NCI-H2107 (cell line): ENCODE results near the gene PKIG.

Source experiments
- DNase-seq: peaks from one replicate; lab custom pipeline; 2025; lab: John Stamatoyannopoulos, UW

PKIG gene

GRCh38 chr20:44596876-44597275, 14.5 kb downstream of the PKIG start:
- no peak for DNase-seq

DNA sequence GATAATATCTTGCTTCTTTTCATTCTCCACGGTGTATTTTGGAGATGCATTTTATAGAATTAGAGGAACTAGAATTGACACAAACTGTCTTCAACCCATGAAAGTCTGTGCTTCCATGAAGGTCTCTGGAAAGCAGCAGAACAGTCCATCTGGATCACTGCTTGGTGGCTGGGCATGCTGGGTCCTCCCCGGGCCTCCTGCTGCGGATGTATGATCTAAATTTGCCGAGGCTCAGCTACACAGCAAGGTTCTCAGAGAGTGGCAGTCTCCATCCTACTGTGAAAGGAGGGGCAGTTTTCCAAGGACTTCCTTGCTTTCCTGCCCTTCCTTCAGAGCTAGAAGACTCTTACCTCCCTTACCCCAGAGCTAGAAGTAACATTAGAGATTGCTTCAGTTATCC, 15.1 kb downstream of the PKIG start:
- no peak for DNase-seq

- DNase-seq: no peak
These were observed 15.6 kb downstream of the PKIG start for GRCh38 chr20:44597930-44598329.

- DNase-seq: no peak
These were observed 16.3 kb downstream of the PKIG start for GRCh38 chr20:44598423-44599305.

DNA sequence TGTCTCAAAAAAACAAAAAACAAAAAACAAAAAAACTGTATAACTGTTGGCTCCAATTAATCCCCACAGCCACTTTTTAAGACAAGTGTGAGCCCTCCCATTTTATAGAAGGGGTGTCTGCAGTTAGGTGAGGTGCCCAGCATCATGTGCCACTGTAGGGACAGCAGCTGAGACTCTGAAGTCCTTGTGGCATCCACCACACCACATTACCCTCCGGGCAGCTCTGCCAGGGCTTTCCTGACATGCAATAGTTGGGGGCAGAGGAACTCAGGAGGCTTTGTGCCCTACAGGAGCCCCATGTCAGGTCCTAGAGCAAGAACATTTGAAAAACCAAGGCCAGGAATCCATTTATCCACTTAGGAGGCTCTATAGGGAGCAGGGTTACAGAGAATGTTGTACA, 17.3 kb downstream of the PKIG start:
- no peak for DNase-seq

GRCh38 chr20:44600301-44600700, 17.9 kb downstream of the PKIG start:
- DNase-seq: no peak

DNA sequence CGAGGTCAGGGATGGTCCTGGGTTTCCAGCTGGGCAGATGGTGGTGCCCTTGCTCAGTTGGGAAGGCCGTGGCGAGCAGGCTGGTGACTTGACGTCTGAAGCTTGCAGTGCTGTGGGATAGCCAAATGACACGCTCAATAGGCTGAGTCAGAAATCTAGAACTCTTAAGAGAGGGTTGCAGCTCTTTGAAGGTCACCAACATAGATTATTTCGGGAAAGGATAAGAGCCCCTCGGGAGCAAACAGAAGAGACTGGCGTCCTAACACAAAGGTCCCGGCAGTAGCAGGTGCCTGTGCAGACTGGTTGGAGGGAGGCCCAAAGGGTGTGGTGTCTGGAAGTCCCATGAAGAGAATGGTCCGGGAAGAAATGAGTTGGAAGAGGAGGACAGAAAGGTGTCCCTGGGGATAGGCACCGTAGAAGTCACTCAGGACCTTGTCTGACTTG, 18.4 kb downstream of the PKIG start:
- DNase-seq: no peak

DNA sequence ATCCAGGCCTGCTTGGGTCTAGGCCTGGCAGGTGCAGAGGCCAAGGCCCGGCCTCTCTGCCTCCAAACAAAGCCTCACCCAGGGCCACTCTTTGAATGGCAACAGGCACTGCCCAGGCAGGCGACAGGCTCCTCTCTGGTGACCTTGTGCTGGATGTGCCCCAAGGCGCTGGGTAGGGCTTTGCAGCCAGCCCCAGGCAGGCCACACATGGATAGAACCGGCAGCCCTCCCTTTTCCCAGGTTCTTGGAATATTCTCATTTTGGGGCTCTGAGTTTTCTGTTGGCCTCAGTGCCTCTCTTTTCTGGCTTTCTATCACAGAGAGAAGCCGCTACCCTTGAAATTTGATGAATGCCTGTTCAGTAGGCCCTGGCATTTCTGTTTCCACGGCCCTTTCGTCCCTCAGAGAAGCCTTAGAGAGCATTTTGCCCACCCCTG, 18.9 kb downstream of the PKIG start:
- no peak for DNase-seq

- DNase-seq: no peak
These were observed 19.4 kb downstream of the PKIG start for GRCh38 chr20:44601801-44602204.

- no peak for DNase-seq
These were observed 20.9 kb downstream of the PKIG start for GRCh38 chr20:44603327-44603726.

GRCh38 chr20:44606725-44607441, 24.5 kb downstream of the PKIG start:
- no peak for DNase-seq

DNA sequence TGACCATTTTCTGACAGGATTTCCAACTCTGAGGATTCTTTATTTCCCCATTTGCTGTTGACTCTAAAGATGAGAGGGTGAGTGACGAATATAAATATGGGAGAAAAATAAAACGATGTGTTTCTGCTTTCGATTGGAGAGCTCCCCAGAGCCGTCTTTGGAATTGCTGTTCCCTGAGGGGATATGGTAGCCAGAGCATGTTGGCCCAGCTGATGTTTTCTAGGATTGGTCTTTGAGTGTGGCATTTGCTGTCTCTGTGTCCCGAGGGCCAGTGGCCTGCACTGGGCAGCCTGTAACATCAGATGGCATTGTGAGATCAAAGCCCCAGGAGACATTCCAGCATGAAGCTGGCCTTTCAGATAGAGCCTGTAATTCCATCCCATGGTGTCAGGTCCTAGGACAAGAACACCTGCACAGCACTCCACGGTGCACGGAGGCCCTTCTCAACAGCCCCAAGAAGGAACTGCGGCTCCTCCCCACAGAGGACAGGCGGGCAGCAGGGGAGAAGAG, 26.7 kb downstream of the PKIG start:
- DNase-seq: no peak

GRCh38 chr20:44609516-44610312, 27.3 kb downstream of the PKIG start:
- DNase-seq: peak; percentile 22

GRCh38 chr20:44610313-44610962, 28.1 kb downstream of the PKIG start:
- DNase-seq: no peak

GRCh38 chr20:44613575-44613974, 31.2 kb downstream of the PKIG start:
- no peak for DNase-seq

DNA sequence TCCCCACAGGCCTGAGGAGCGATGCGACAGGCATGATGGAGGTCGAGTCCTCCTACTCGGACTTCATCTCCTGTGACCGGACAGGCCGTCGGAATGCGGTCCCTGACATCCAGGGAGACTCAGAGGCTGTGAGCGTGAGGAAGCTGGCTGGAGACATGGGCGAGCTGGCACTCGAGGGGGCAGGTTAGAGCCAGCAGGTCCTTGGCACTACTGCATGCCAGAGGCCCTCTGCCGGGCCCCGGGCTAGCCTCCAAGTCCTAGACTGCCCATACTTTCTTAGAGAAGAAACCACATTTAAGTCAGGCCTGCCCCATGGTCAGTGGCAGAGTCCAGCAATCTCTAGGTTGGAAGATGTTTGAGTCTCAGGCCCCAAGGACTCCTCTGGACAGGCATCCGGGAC, 32.1 kb downstream of the PKIG start:
- DNase-seq: no peak

DNA sequence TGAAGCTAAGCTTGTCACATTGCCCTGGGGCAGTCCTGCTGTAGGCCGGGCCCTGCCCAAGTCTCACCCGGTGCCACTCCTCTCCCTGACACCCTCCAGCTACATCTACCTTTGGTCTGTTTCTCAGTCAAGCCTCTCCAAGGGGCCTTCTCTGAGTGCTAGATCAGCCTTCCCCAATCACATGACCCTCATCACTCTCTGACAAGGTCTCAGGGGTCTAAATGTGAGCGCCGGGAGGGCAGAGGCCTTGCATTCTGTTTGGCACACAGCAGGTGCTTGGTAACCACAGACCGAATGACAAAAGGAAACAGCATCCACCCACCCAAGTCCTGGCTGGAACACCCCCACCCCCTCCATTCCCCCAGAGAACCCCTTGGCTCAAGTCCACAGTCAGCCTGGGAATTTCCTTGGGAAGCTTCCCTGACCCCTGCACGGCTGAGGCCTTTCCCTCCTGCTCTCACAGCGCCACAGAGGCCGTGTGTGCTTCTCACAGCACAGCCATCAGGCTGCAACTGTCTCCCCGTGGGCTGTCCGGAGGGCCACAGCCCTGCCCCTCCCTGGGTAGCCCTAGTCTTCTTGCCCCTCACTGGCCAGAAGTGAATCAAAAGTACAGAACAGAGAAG, 32.9 kb downstream of the PKIG start:
- no peak for DNase-seq

DNA sequence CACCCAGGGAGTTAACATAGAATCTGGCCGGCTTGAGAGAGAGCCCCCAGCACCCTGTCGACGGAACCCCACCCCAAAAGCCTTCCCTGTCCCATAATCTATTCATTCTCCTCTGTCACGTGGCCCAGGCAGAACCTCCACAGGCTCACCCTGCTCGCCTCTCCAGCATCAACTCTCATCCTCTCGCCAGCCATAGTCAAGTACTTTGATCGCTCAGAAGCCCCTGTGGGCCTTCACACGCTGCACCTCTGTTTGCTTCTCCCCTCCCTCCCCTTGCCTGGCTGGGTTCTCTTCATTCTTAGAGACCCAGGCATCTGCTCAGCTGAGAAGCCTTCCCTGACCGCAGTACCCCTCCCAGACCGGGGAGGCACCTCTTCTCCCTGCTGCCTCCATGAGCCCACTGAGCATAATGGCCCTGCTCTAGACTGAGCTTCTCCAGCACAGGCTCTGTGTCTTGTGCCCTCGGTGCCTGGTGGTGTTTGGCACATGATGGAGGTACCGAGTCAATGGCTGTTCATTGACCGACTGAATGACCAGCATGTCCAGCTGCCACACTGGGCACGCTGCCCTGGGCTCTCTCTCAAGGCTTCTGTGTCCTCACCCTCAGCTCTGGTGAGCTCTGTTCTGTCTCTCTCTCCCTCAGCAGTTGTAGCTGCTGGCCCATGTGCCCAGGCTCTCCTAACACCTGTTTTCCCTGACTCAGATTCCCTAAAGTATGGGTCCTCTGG, 33.7 kb downstream of the PKIG start:
- DNase-seq: no peak

DNA sequence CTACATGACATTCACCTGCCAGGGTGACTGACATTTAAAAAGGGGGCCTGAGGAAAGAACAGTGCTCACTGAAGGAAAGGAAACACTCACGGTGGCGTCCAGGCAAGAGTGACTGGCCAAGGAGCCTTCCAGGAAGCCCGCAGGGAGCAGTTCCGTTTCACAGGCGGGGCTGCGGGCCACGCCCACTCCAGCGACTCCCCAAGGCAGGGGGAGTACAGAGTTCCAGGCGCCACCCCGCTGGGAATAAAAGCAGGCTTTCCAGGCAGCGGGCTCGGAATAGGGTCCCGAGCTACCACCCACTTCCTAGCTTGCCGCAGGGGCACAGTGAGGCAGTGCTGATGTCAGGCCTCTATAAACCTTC, 34.2 kb downstream of the PKIG start:
- DNase-seq: no peak

DNA sequence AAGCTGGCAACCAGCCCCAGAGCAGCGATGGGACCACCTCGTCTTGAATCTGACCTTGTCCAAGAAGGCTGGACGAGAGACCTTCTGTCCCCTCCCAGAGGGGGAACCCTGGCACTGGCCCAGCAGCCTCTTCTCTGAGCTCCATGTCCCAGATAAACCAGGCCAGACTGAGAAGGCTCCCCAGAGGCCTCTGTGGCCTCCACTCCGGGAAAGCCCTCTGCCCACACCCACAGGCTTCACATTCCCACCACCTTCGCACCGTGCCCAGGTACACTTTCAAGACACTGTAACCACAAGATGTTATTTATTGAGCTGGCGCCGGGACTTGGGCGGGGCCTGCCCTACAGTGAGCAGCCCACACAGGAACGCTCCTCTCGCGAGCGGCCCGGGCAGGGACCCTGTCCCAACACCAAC, 35.9 kb downstream of the PKIG start:
- no peak for DNase-seq

- no peak for DNase-seq
These were observed 36.9 kb downstream of the PKIG start for GRCh38 chr20:44619294-44619693.
